Hepatocyte (in vitro differentiated cells): ENCODE data around the gene TMEM176B. TPM values are rescaled to one million over a fixed set of nuclear protein-coding genes. Genes with fewer than 3 reads are reported as not detected.
A peak's percentile ranks its signal among the peaks of the same experiment; 100 is the strongest.

Source experiments
- DNase-seq: peaks from one replicate; pipeline ENCODE4 v3.0.0-alpha.2; 2016; ENCODE audit warnings: low spot score
- H2AFZ ChIP-seq: fragments of 200-600 bp; sonication (generic); 2 replicates; pipeline ENCODE4 v1.6.0; 2016; ENCODE audit warnings: antibody characterized with exemption, mild to moderate bottlenecking
- H3K27ac ChIP-seq: fragments of 200-600 bp; sonication (generic); 2 replicates; pipeline ENCODE4 v1.5.1; 2016; ENCODE audit warnings: mild to moderate bottlenecking
- H3K27me3 ChIP-seq: fragments of 200-600 bp; sonication (generic); 2 replicates; pipeline ENCODE4 v1.6.1; 2016
- H3K36me3 ChIP-seq: fragments of 200-600 bp; sonication (generic); replicated peaks from 2 replicates; pipeline ENCODE4 v1.5.1; 2016; ENCODE audit warnings: low read depth; ENCODE audit not compliant: insufficient read depth
- H3K4me1 ChIP-seq: fragments of 200-600 bp; sonication (generic); 2 replicates; pipeline ENCODE4 v1.5.1; 2016; ENCODE audit warnings: mild to moderate bottlenecking, moderate library complexity; ENCODE audit not compliant: insufficient read depth
- H3K4me2 ChIP-seq: fragments of 200-600 bp; sonication (generic); 2 replicates; pipeline ENCODE4 v1.6.0; 2016
- H3K4me3 ChIP-seq: fragments of 200-600 bp; sonication (generic); 2 replicates; pipeline ENCODE4 v1.5.1; 2016; ENCODE audit warnings: mild to moderate bottlenecking
- H3K79me2 ChIP-seq: fragments of 200-600 bp; sonication (generic); 2 replicates; pipeline ENCODE4 v1.6.0; 2017; ENCODE audit warnings: mild to moderate bottlenecking
- H3K9me2 ChIP-seq: fragments of 200-600 bp; sonication (generic); replicated peaks from 2 replicates; pipeline ENCODE4 v1.6.0; 2017; ENCODE audit warnings: mild to moderate bottlenecking; ENCODE audit not compliant: insufficient read depth
- H3K9me3 ChIP-seq: fragments of 200-600 bp; sonication (generic); 2 replicates; pipeline ENCODE4 v1.5.1; 2016; ENCODE audit warnings: low read depth, mild to moderate bottlenecking
- H4K20me1 ChIP-seq: fragments of 200-600 bp; sonication (generic); 2 replicates; pipeline ENCODE4 v1.6.0; 2016; ENCODE audit warnings: mild to moderate bottlenecking; ENCODE audit not compliant: insufficient read depth, poor library complexity, severe bottlenecking
- CTCF ChIP-seq: fragments of 200-600 bp; sonication (generic); IDR thresholded peaks from 2 replicates; pipeline ENCODE4 v1.5.1; 2016; ENCODE audit warnings: antibody characterized with exemption, mild to moderate bottlenecking; ENCODE audit not compliant: poor library complexity
- EZH2 ChIP-seq: fragments of 200-600 bp; sonication (generic); IDR thresholded peaks from 2 replicates; pipeline ENCODE4 v1.6.1; 2016; ENCODE audit warnings: antibody characterized with exemption, mild to moderate bottlenecking, borderline replicate concordance
- EZH2phosphoT487 ChIP-seq: fragments of 200-600 bp; sonication (generic); IDR thresholded peaks from one replicate; pipeline ENCODE4 v1.6.1; 2018; ENCODE audit warnings: antibody characterized with exemption, mild to moderate bottlenecking, low read depth, moderate library complexity; ENCODE audit not compliant: unreplicated experiment, severe bottlenecking
- WGBS: methylation state at CpG from one replicate; pipeline ENCODE4 v1.1.6; 2016; ENCODE audit warnings: low lambda C conversion rate; ENCODE audit errors: missing lambda C conversion rate; 5-methylcytosine and 5-hydroxymethylcytosine counted together
- polyA plus RNA-seq: library from polyadenylated mRNA; unstranded; fragments of >200 nt; fragmentation: Nextera tagmentation; extraction: Ambion mirVana; gene quantifications from 2 replicates; pipeline ENCODE4 v1.2.1, GENCODE V29; 2016
- total RNA-seq: library from RNA; depleted of rRNA; stranded (reverse); fragments of >200 nt; gene quantifications from 2 replicates; pipeline ENCODE4 v1.2.3, GENCODE V29; 2014

TMEM176B gene
- total and polyA plus RNA-seq, 2 experiments from 2014 or later = 200 to 204 TPM

DNA sequence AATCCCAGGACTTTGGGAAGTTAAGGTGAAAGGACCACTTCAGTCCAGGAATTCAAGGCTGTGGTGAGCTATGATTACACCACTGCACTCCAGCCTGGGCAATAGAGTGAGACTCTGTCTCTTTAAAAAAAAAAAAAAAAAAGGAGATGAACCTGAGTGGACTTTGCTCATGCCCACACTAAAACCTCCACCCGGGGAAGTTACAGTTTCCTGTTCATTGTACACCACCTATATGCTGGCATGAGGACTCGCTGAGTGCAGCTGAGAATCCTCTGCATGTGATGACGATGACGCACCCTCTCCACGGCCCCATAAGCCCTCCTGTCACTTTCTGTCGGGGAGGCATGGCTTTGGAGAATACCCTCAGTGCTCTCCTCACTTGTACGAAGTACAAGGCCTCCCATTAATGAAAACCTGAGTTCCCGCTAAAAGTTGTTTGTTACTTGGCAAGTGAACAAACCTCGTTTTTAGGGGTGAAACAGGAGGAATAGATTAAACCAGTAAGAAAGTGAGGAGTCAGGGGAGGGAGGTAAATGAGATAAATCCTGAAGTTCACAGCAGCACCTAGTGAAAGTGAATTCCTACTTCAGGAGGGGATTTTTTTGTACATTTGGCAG lies 15.9 kb downstream of the TMEM176B start:
- H3K27ac ChIP-seq = peak overlapping the region; percentile 82
- no peaks in the 10 kb centered on the region for H3K79me2 ChIP-seq
- no peaks in the 10 kb centered on the region for H3K9me2 ChIP-seq
- no peak for TF ChIP-seq CTCF
- peak; percentile 77 for DNase-seq
- no peaks in the 10 kb centered on the region for H3K9me3 ChIP-seq
- H2AFZ ChIP-seq = no peak overlapping the region
- no peaks in the 10 kb centered on the region for H4K20me1 ChIP-seq
- H3K4me3 ChIP-seq = no peak overlapping the region
- WGBS = 39% methylated on average over 9 of the region's 9 CpGs
- peak overlapping the region; percentile 53 for H3K4me2 ChIP-seq
- H3K36me3 ChIP-seq = no peaks in the 10 kb centered on the region
- no peaks in the 10 kb centered on the region for H3K27me3 ChIP-seq
- peaks cover 52% of the 10 kb centered on the region for H3K4me1 ChIP-seq

- H3K4me3 ChIP-seq = no peak overlapping the region
- H3K4me1 ChIP-seq = peaks cover 38% of the 10 kb centered on the region
- no peaks in the 10 kb centered on the region for H3K36me3 ChIP-seq
- TF ChIP-seq EZH2phosphoT487 = no peak
- no peak for TF ChIP-seq CTCF
- TF ChIP-seq EZH2 = no peak
- no peaks in the 10 kb centered on the region for H3K9me3 ChIP-seq
- no peak for DNase-seq
- H4K20me1 ChIP-seq = no peaks in the 10 kb centered on the region
- no peaks in the 10 kb centered on the region for H3K79me2 ChIP-seq
- WGBS = 100% methylated on average over 2 of the region's 2 CpGs
- no peaks in the 10 kb centered on the region for H3K9me2 ChIP-seq
- no peak overlapping the region for H2AFZ ChIP-seq
- H3K27ac ChIP-seq = no peak overlapping the region
- H3K27me3 ChIP-seq = no peaks in the 10 kb centered on the region
- no peak overlapping the region for H3K4me2 ChIP-seq
These were observed 18.2 kb downstream of the TMEM176B start for GRCh38 chr7:150781961-150782360.

- H3K27me3 ChIP-seq = no peaks in the 10 kb centered on the region
- 35% methylated on average over 3 of the region's 3 CpGs for WGBS
- H3K9me3 ChIP-seq = no peaks in the 10 kb centered on the region
- peak overlapping the region; percentile 50 for H3K27ac ChIP-seq
- no peak overlapping the region for H3K4me3 ChIP-seq
- H4K20me1 ChIP-seq = no peaks in the 10 kb centered on the region
- H3K4me2 ChIP-seq = no peak overlapping the region
- H3K9me2 ChIP-seq = no peaks in the 10 kb centered on the region
- H3K36me3 ChIP-seq = no peaks in the 10 kb centered on the region
- TF ChIP-seq CTCF = no peak
- TF ChIP-seq EZH2phosphoT487 = no peak
- no peak for TF ChIP-seq EZH2
- H3K4me1 ChIP-seq = peaks cover 34% of the 10 kb centered on the region
- no peaks in the 10 kb centered on the region for H3K79me2 ChIP-seq
- no peak overlapping the region for H2AFZ ChIP-seq
- no peak for DNase-seq
These were observed 19.1 kb downstream of the TMEM176B start for GRCh38 chr7:150781103-150781502.

- no peak overlapping the region for H3K4me3 ChIP-seq
- no peaks in the 10 kb centered on the region for H3K9me3 ChIP-seq
- H3K27me3 ChIP-seq = no peaks in the 10 kb centered on the region
- no peaks in the 10 kb centered on the region for H3K36me3 ChIP-seq
- no peaks in the 10 kb centered on the region for H3K79me2 ChIP-seq
- 83% methylated on average over 3 of the region's 3 CpGs for WGBS
- peak overlapping the region; percentile 50 for H3K27ac ChIP-seq
- no peaks in the 10 kb centered on the region for H3K9me2 ChIP-seq
- TF ChIP-seq EZH2phosphoT487 (no peak), EZH2 (no peak)
- DNase-seq = no peak
- H4K20me1 ChIP-seq = no peaks in the 10 kb centered on the region
- H3K4me2 ChIP-seq = no peak overlapping the region
- H2AFZ ChIP-seq = no peak overlapping the region
- peaks cover 27% of the 10 kb centered on the region for H3K4me1 ChIP-seq
These were observed 19.9 kb downstream of the TMEM176B start for GRCh38 chr7:150780292-150780691.
